Spleen (tissue), 11 donors: ENCODE measurements around the gene MCM3. TPM values are rescaled to one million over a fixed set of nuclear protein-coding genes. Genes with fewer than 3 reads are reported as not detected.

Experiments
- DNase-seq: peaks from one replicate; pipeline ENCODE4 v3.0.0-alpha.2; 2020
- H3K27ac ChIP-seq, 8 donors: fragments of 200-600 bp; sonication (generic) in 7 of 8; 1 replicate in 4 of 8; 2 replicates in 4 of 8; pipeline versions ENCODE4 v1.5.0 to v1.8.0; 2016 to 2021; ENCODE audit warnings: inconsistent platforms in 4 of 8, mild to moderate bottlenecking in 4 of 8, moderate library complexity in 1 of 8
- H3K27me3 ChIP-seq, 7 donors: fragments of 200-600 bp; sonication (generic) in 6 of 7; replicated peaks in 1 of 7; 1 replicate in 4 of 7; 2 replicates in 3 of 7; pipeline versions ENCODE4 v1.5.0 to v1.8.0; 2016 to 2021; ENCODE audit warnings: inconsistent platforms in 3 of 7, mild to moderate bottlenecking in 1 of 7
- H3K36me3 ChIP-seq, 6 donors: fragments of 200-600 bp; sonication (generic) in 5 of 6; 1 replicate in 4 of 6; 2 replicates in 2 of 6; pipeline versions ENCODE4 v1.5.0 to v1.8.0; 2016 to 2021; ENCODE audit warnings: inconsistent platforms in 2 of 6
- H3K4me1 ChIP-seq, 6 donors: fragments of 200-600 bp; sonication (generic) in 5 of 6; 1 replicate in 3 of 6; 2 replicates in 3 of 6; pipeline versions ENCODE4 v1.5.0 to v1.8.0; 2016 to 2021; ENCODE audit warnings: inconsistent platforms in 3 of 6
- H3K4me3 ChIP-seq, 8 donors: fragments of 200-600 bp; sonication (generic) in 7 of 8; 1 replicate in 4 of 8; 2 replicates in 4 of 8; pipeline versions ENCODE4 v1.5.0 to v1.8.0; 2016 to 2021; ENCODE audit warnings: inconsistent platforms in 4 of 8, mild to moderate bottlenecking in 4 of 8, moderate library complexity in 2 of 8
- H3K9me3 ChIP-seq, 8 donors: fragments of 200-600 bp; sonication (generic) in 7 of 8; 1 replicate in 4 of 8; 2 replicates in 4 of 8; pipeline versions ENCODE4 v1.5.0 to v1.8.0; 2016 to 2021; ENCODE audit warnings: inconsistent platforms in 4 of 8
- POLR2A ChIP-seq, 3 donors: fragments of 450-650 bp; IDR thresholded peaks; one replicate each; pipeline ENCODE4 v1.5.1; 2017; ENCODE audit warnings: antibody characterized with exemption in 3 of 3, mild to moderate bottlenecking in 1 of 3
- POLR2AphosphoS5 ChIP-seq, 3 donors: sonication (generic); formaldehyde crosslinking; IDR thresholded peaks; one replicate each; pipeline ENCODE4 v1.5.1; 2017; ENCODE audit warnings: antibody characterized with exemption in 3 of 3
- WGBS, 5 donors: extraction: QIAGEN DNeasy Blood & Tissue Kit in 3 of 5; methylation state at CpG; one replicate each; pipeline versions ENCODE4 v1.1.5 to v1.1.7; 2013 to 2018; 5-methylcytosine and 5-hydroxymethylcytosine counted together
- intact Hi-C: fragments of 100-400 bp; cut with DNase I; formaldehyde crosslinking; loops from one replicate; pipeline ENCODE4 v1.15.0; 2023; ENCODE audit warnings: low total_unique reads
- polyA plus RNA-seq, 3 donors: library from polyadenylated mRNA; stranded (reverse); fragments of 200-250 nt; gene quantifications; one replicate each; pipeline ENCODE4 v1.2.1, GENCODE V29; 2013
- total RNA-seq, 7 donors: library from RNA; depleted of rRNA in 3 of 7; stranded (reverse); fragments of >200 nt in 3 of 7; fragmentation: NEBNext Ultra II Directional in 4 of 7; extraction: Animal tissue kit (Norgen Biotek cat#: 25700) in 4 of 7; gene quantifications; one replicate each; pipeline versions ENCODE4 v1.1.0 to v1.2.1, GENCODE V29; 2016 to 2021
- TF ChIP-seq, protein P1 (sequence below), 11 experiments: fragments of 200-600 bp in 7 of 11; fragments of 450-650 bp in 4 of 11; sonication (generic) in 4 of 11; IDR thresholded peaks in 8 of 11; conservative IDR thresholded peaks in 3 of 11; 1 replicate in 7 of 11; 2 replicates in 4 of 11; pipeline versions ENCODE4 v1.4.0 to v1.8.0; 2016 to 2021; ENCODE audit warnings: antibody characterized with exemption in 11 of 11, inconsistent platforms in 4 of 11, mild to moderate bottlenecking in 1 of 11
- donor health status: healthy with polysubstance abuse.
- donor health status: DM: no; HTN: no; CAD: no; lungs with moderate emphysema.
- donor health status: DM: no; HTN: no; CAD: no.
- donor health status: Bipolar disorder and iron deficiency.
- donor health status: healthy.
- donor health status: DM: no; HTN: no; CAD: no.
- donor health status: DM: yes; HTN: yes; CAD: no.

MCM3 gene
- total and polyA plus RNA-seq, 10 donors, result 21.1 to 48.6 (median 36.4) TPM

DNA sequence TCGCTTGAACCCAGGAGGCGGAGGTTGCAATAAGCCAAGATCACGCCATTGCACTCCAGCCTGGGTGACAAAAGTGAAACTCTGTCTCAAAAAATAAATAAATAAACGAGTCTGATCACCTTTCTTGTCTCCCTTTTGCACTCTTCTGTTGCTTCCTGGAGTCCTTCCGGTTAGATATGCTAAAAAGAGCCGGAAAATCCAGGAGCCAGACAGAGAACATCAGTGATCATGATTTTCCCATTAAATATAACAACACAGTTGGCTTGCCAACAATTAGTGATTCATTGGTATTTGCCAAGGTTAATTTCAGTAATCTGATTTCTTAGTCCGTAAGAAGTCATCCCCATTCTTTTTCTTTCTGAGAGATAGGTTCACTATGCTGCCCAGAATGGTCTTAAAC is 3.7 kb upstream of the MCM3 start:
- TF ChIP-seq POLR2A (IDR thresholded peaks at IDR 0.05) (no peak), POLR2AphosphoS5 (IDR thresholded peaks at IDR 0.05) (no peak)
- TF ChIP-seq, protein P1, sequence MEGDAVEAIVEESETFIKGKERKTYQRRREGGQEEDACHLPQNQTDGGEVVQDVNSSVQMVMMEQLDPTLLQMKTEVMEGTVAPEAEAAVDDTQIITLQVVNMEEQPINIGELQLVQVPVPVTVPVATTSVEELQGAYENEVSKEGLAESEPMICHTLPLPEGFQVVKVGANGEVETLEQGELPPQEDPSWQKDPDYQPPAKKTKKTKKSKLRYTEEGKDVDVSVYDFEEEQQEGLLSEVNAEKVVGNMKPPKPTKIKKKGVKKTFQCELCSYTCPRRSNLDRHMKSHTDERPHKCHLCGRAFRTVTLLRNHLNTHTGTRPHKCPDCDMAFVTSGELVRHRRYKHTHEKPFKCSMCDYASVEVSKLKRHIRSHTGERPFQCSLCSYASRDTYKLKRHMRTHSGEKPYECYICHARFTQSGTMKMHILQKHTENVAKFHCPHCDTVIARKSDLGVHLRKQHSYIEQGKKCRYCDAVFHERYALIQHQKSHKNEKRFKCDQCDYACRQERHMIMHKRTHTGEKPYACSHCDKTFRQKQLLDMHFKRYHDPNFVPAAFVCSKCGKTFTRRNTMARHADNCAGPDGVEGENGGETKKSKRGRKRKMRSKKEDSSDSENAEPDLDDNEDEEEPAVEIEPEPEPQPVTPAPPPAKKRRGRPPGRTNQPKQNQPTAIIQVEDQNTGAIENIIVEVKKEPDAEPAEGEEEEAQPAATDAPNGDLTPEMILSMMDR (IDR thresholded peaks at IDR 0.05 in 8 of 11, conservative IDR thresholded peaks at IDR 0.05 in 3 of 11), result no peak
- 91 to 92% (median 91%) methylated on average over 7 of the region's 7 CpGs for WGBS, 5 donors
- DNase-seq, result no peak
- no peak overlapping the region for H3K4me3 ChIP-seq
- H3K36me3 ChIP-seq, result no peaks in the 10 kb centered on the region
- no peaks in the 10 kb centered on the region for H3K9me3 ChIP-seq
- peaks cover 15 to 39% (median 29%) of the 10 kb centered on the region in 6 donors for H3K4me1 ChIP-seq
- H3K27me3 ChIP-seq, result no peaks in the 10 kb centered on the region
- intact Hi-C loops, result loop anchor here (5.0 to 10.0 kb wide), 2 partner anchors 119 to 377 kb away; no protein-coding TSS in a partner anchor
- H3K27ac ChIP-seq, result no peak overlapping the region

DNA sequence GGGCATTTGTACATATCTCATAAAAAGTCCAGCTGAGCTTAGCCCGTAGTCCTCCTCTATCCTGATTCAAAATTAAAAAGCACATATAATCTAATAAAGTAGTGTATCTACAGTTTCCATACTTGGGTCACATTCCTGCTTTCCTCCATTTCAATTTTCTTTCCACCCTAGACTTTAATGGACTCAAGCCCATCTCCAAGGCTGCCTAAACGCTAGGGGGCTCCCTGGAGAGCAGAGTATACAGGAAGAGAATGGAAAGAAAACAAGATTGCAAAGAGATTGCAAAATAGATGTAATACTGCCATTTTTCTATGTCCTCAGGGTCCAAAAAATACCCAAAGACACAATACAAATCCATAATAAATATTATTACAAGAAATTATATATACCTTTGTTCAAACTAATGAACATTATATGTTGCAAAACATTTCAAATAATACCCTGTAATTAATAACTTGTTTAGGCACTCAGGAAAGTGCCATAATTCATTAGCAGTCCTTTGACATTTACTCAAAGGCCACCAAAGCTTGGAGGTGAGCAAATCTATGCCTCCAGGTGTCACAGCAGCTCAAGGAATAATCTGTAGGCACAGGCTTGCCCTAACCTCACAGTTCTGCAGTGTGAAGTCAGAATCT is 2.4 kb upstream of the MCM3 start:
- Histone ChIP-seq H3K4me1 (peaks cover 17 to 51% (median 34%) of the 10 kb centered on the region in 6 donors), H3K36me3 (peaks cover 0 to 12% (median 9%) of the 10 kb centered on the region in 6 donors), H3K9me3 (no peaks in the 10 kb centered on the region), H3K27me3 (no peaks in the 10 kb centered on the region), H3K4me3 (no peak overlapping the region), H3K27ac (peak overlapping the region in 3 of 8 donors; percentile 6 to 41 (median 36))
- WGBS, 5 donors, result 24 to 33% (median 26%) methylated on average over 2 of the region's 2 CpGs
- TF ChIP-seq POLR2AphosphoS5 (IDR thresholded peaks at IDR 0.05), result no peak
- TF ChIP-seq POLR2A (IDR thresholded peaks at IDR 0.05), result no peak
- TF ChIP-seq, protein P1 (IDR thresholded peaks at IDR 0.05 in 8 of 11, conservative IDR thresholded peaks at IDR 0.05 in 3 of 11), result peak; percentile 20 to 71 (median 58)
- DNase-seq, result no peak
- intact Hi-C loops, result loop anchor here (5.0 to 10.0 kb wide), 2 partner anchors 120 to 378 kb away; no protein-coding TSS in a partner anchor

DNA sequence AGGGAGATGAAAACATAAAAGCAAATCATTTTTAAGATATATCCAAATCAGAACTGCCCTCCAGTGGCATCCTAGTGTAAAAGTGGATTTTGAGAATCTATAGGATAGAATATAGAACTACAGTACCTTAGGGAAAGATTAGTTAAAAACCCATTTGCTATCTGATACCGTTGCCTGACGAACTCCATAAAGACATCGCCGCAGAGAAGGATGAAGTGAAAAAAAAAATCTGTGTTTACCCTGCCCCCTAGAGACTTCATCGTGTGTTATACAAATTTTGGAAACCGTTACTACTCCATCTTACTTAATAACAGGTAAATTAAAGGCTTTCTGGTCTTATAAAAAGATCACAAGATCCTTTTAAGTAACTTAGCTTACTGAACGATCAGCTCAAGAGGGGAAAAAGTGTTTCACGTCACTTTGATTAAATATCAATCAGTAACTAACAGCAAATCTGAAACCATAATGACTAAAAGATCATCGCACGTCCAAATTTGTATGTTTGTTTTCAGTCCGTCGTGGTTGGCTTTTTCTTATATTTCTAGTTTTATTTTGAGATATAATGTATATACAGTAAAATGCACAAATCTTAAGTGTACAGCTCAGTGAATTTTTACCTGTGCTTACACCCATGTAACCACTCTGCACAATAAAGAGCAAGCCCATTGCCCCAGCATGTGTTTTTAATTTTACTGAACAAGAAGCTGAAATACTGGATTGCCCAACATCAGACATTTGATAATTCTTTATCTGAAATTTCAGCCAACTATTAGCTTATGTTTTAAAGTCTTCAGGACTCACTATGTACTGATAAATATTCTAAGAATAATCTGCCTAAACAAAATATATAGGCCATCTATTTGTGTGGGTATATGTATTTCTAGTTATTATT is 881 bp upstream of the MCM3 start:
- intact Hi-C loops, result loop anchor here (5.0 to 10.0 kb wide), 2 partner anchors 122 to 379 kb away; no protein-coding TSS in a partner anchor
- no peak for TF ChIP-seq POLR2A (IDR thresholded peaks at IDR 0.05)
- TF ChIP-seq, protein P1 (IDR thresholded peaks at IDR 0.05 in 8 of 11, conservative IDR thresholded peaks at IDR 0.05 in 3 of 11), result peak in 4 of 11 experiments; percentile 0 to 7 (median 4)
- TF ChIP-seq POLR2AphosphoS5 (IDR thresholded peaks at IDR 0.05), result no peak
- Histone ChIP-seq H3K36me3 (peaks cover 0 to 27% (median 23%) of the 10 kb centered on the region in 6 donors), H3K4me1 (peaks cover 17 to 59% (median 34%) of the 10 kb centered on the region in 6 donors), H3K27ac (peak overlapping the region; percentile 3 to 87 (median 80)), H3K9me3 (no peaks in the 10 kb centered on the region), H3K27me3 (no peaks in the 10 kb centered on the region), H3K4me3 (peak overlapping the region; percentile 39 to 95 (median 86))
- DNase-seq, result no peak
- WGBS, 5 donors, result 16 to 21% (median 19%) methylated on average over 12 of the region's 12 CpGs
